ENCODE data around the gene PRDM10. TPM values are rescaled to one million over a fixed set of nuclear protein-coding genes. Genes with fewer than 3 reads are reported as not detected.

Gene PRDM10
- total RNA-seq, 1 experiment from 2014 or later, result 7.7 TPM

DNA sequence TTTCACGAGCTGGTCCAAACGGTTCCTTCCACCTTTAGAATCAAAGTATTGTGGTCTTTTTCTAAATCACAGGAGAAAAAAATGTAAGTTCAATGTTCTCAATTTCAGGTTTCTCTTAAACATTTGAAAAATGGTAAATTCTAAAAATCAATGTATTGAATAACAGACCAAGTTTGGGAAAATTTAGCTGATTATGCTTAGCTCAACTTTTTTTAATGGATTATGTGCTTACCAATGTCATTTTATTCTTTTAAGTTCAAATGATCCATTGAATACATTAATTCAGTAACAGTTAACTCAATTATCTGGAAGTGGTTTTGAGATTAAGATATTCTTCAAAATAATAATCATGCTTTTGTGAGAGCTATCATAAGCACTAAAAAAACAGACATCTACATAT is 5.1 kb downstream of the PRDM10 start:
- Histone ChIP-seq H3K9ac (ENCODE audit: extremely low read depth, insufficient read length, low read length) (no peak overlapping the region), H3K4me2 (ENCODE audit: insufficient read depth, insufficient read length, low read length) (no peak overlapping the region), H3K79me1 (ENCODE audit: insufficient read depth, low read depth, low read length, poor library complexity, severe bottlenecking) (peaks cover 3% of the 10 kb centered on the region), H3K79me2 (ENCODE audit: insufficient read depth, low read length) (peaks cover 16% of the 10 kb centered on the region; the same call in 1 of the 2 replicates), H2AFZ (ENCODE audit: low read length) (no peak overlapping the region), H2BK15ac (ENCODE audit: low read depth, low read length) (no peak overlapping the region), H3K27ac (ENCODE audit: insufficient read length, low read depth, low read length) (no peak overlapping the region), H3K4ac (ENCODE audit: low read depth, low read length) (no peak overlapping the region), H4K5ac (ENCODE audit: insufficient read length, low read depth, low read length) (no peak overlapping the region), H3K23me2 (ENCODE audit: insufficient read length, low read depth, low read length, poor library complexity, severe bottlenecking) (peaks cover 5% of the 10 kb centered on the region), H3K14ac (ENCODE audit: insufficient read depth, low read length) (no peak overlapping the region), H2BK20ac (ENCODE audit: low read depth, low read length, poor library complexity, severe bottlenecking) (no peak overlapping the region), H2BK12ac (ENCODE audit: insufficient read length, low read depth, low read length) (no peak overlapping the region), H4K8ac (replicated peaks; ENCODE audit: insufficient read length, low read depth, low read length) (no peak overlapping the region), H3K23ac (ENCODE audit: insufficient read length, low read depth, low read length) (no peak overlapping the region), H3K18ac (ENCODE audit: insufficient read length, low read depth, low read length) (no peak overlapping the region), H3K4me1 (ENCODE audit: insufficient read depth, low read length) (no peaks in the 10 kb centered on the region; the same call in 1 of the 2 replicates), H4K91ac (ENCODE audit: insufficient read length, low read depth, low read length) (no peak overlapping the region), H3K9me3 (ENCODE audit: control insufficient read depth, low read depth, low read length) (no peaks in the 10 kb centered on the region), H3K27me3 (ENCODE audit: insufficient read depth, low read length) (no peaks in the 10 kb centered on the region), H3T11ph (ENCODE audit: low read length) (no peak overlapping the region), H4K20me1 (ENCODE audit: control insufficient read depth, insufficient read depth, insufficient read length) (no peaks in the 10 kb centered on the region), H2BK5ac (ENCODE audit: insufficient read length, low read length) (no peak overlapping the region), H2BK120ac (ENCODE audit: low read depth, low read length, poor library complexity, severe bottlenecking) (no peak overlapping the region), H2AK5ac (ENCODE audit: insufficient read length, low read length) (no peak overlapping the region), H3K56ac (ENCODE audit: insufficient read length, low read depth, low read length) (no peak overlapping the region)
- no peak for DNase-seq
- Mint-ChIP-seq H3K36me3 (ENCODE audit: insufficient read depth in 1 of 3, low read depth in 3 of 3) (peaks cover 10 to 24% (median 13%) of the 10 kb centered on the region in 3 experiments; a peak in 6 of 7 replicates), H3K27ac (no peak overlapping the region), H3K4me1 (peaks cover 22 to 28% of the 10 kb centered on the region in 2 experiments), H3K9me3 (peaks cover 2 to 8% of the 10 kb centered on the region in 2 experiments; a peak in 1 of 5 replicates), H3K4me3 (no peak overlapping the region), H3K27me3 (ENCODE audit: low read depth) (no peaks in the 10 kb centered on the region)
- no CpG with 5 or more reads among the region's 2 CpGs for whole genome bisulfite sequencing (ENCODE audit: extremely low coverage, insufficient read length, low lambda C conversion rate)
- no peak for TF ChIP-seq CTCF (conservative IDR thresholded peaks at IDR 0.05)

All from H9 (cell line).